GM12878 (cell line): Measurements from ENCODE around the gene KIF15. TPM values are rescaled to one million over a fixed set of nuclear protein-coding genes. Genes with fewer than 3 reads are reported as not detected.

Experiments used
- ATAC-seq: fragments of 200-7000 bp; cut with Tn5 transposase; 3 replicates; pipeline ENCODE4 v1.9.1; 2020; ENCODE audit warnings: mild to moderate bottlenecking, moderate library complexity
- BruUV-seq: library from RNA; stranded (reverse); fragments of 400-500 nt; replicated peaks from 2 replicates; lab custom pipeline; 2021; lab: Mats Ljungman, UMichigan
- CTCF ChIA-PET: fragments of 300-600 bp; sonication (Branson Sonifier 250); formaldehyde crosslinking; extraction: SDS; loops from one replicate; lab custom pipeline; 2021; ENCODE audit warnings: inconsistent platforms; lab: Yijun Ruan, JAX
- POLR2A ChIA-PET: fragments of 350-600 bp; formaldehyde crosslinking; extraction: SDS; loops from one replicate; lab custom pipeline; 2021; ENCODE audit warnings: inconsistent platforms; lab: Charles Lee
- RAD21 ChIA-PET: fragments of 300-600 bp; sonication (Branson Sonifier 250); formaldehyde crosslinking; loops from one replicate; lab custom pipeline; 2023; ENCODE audit warnings: antibody characterized with exemption; ENCODE audit not compliant: unreplicated experiment; lab: Charles Lee
- SMC1A ChIA-PET: fragments of 300-600 bp; sonication (Branson Sonifier 250); formaldehyde crosslinking; loops from one replicate; lab custom pipeline; 2023; ENCODE audit not compliant: unreplicated experiment, uncharacterized antibody; lab: Charles Lee
- DNase-seq: peaks from one replicate; pipeline ENCODE4 v3.0.0-alpha.2; 2011; ENCODE audit warnings: low read depth, low spot score
- FAIRE-seq: peaks from 3 replicates; lab custom pipeline; 2011; peaks lifted over from hg19 to GRCh38; lab: Jason Lieb, UNC
- H2AFZ ChIP-seq: 2 replicates; pipeline ENCODE4 v1.6.0; 2011; ENCODE audit warnings: low read depth, low read length, control low read depth; ENCODE audit not compliant: control insufficient read depth
- H3K27ac ChIP-seq: 2 replicates; pipeline ENCODE4 v1.5.1; 2011; ENCODE audit warnings: control low read depth; ENCODE audit not compliant: control insufficient read depth, insufficient read depth
- H3K27me3 ChIP-seq, 2 experiments: replicated peaks in 1 of 2; 2 replicates each; pipeline versions ENCODE4 v1.6.0 to v1.6.1; 2011; ENCODE audit warnings: low read length in 1 of 2; ENCODE audit not compliant: control insufficient read depth in 2 of 2, insufficient read depth in 2 of 2
- H3K36me3 ChIP-seq, 2 experiments: 2 replicates each; pipeline ENCODE4 v1.5.1; 2011; ENCODE audit warnings: low read length in 1 of 2; ENCODE audit not compliant: control insufficient read depth in 2 of 2, insufficient read depth in 2 of 2
- H3K4me1 ChIP-seq: 2 replicates; pipeline ENCODE4 v1.6.1; 2011; ENCODE audit warnings: mild to moderate bottlenecking, low read length, moderate library complexity, mixed read lengths; ENCODE audit not compliant: control insufficient read depth, insufficient read depth
- H3K4me2 ChIP-seq: 2 replicates; pipeline ENCODE4 v1.6.0; 2011; ENCODE audit warnings: control low read depth; ENCODE audit not compliant: control insufficient read depth, insufficient read depth
- H3K4me3 ChIP-seq: fragments of 200-600 bp; sonication (generic); 2 replicates; pipeline ENCODE4 v1.5.1; 2016
- H3K79me2 ChIP-seq: 2 replicates; pipeline ENCODE4 v1.6.0; 2011; ENCODE audit warnings: low read length; ENCODE audit not compliant: control insufficient read depth, insufficient read depth
- H3K9ac ChIP-seq: 2 replicates; pipeline ENCODE4 v1.8.0; 2011; ENCODE audit warnings: low read length, control low read depth, mixed read lengths; ENCODE audit not compliant: control insufficient read depth, insufficient read depth
- H3K9me3 ChIP-seq: replicated peaks from 3 replicates; pipeline ENCODE4 v1.5.1; 2011; ENCODE audit warnings: mild to moderate bottlenecking, low read length; ENCODE audit not compliant: control insufficient read depth, insufficient read depth
- H4K20me1 ChIP-seq: 2 replicates; pipeline ENCODE4 v1.6.0; 2011; ENCODE audit not compliant: control insufficient read depth, insufficient read depth
- BCL3 ChIP-seq: IDR thresholded peaks from 2 replicates; pipeline ENCODE4 v1.6.1; 2011; ENCODE audit warnings: borderline replicate concordance, low read depth, mild to moderate bottlenecking, moderate library complexity, low read length; ENCODE audit not compliant: insufficient read depth, poor library complexity, severe bottlenecking
- CBFB ChIP-seq: IDR thresholded peaks from 2 replicates; pipeline ENCODE4 v1.6.1; 2016; ENCODE audit warnings: antibody characterized with exemption, low read depth
- CBX5 ChIP-seq: sonication (generic); IDR thresholded peaks from 2 replicates; pipeline ENCODE4 v1.6.1; 2016; ENCODE audit warnings: low read depth, moderate library complexity, mild to moderate bottlenecking, inconsistent platforms
- IRF3 ChIP-seq: fragments of 450-650 bp; IDR thresholded peaks from 2 replicates; pipeline ENCODE4 v1.6.1; 2014; ENCODE audit warnings: mild to moderate bottlenecking
- KLF5 ChIP-seq: fragments of 450-650 bp; IDR thresholded peaks from 2 replicates; pipeline ENCODE4 v1.6.1; 2014; ENCODE audit warnings: mild to moderate bottlenecking; ENCODE audit not compliant: partially characterized antibody
- MAX ChIP-seq: IDR thresholded peaks from 2 replicates; pipeline ENCODE4 v1.6.1; 2012; ENCODE audit warnings: low read depth, low read length, improper control_type of control experiment
- MEF2B ChIP-seq: fragments of 450-650 bp; IDR thresholded peaks from 2 replicates; pipeline ENCODE4 v1.6.1; 2018; ENCODE audit warnings: mild to moderate bottlenecking, moderate library complexity; ENCODE audit not compliant: partially characterized antibody, poor library complexity, severe bottlenecking
- PAX5 ChIP-seq: IDR thresholded peaks from 2 replicates; pipeline ENCODE4 v1.6.1; 2011; ENCODE audit warnings: low read depth, low read length, borderline replicate concordance
- RFX5 ChIP-seq: IDR thresholded peaks from 2 replicates; pipeline ENCODE4 v1.6.1; 2011; ENCODE audit warnings: low read depth, low read length, improper control_type of control experiment
- ZNF274 ChIP-seq: IDR thresholded peaks from one replicate; pipeline ENCODE4 v1.8.0; 2011; ENCODE audit not compliant: insufficient read length, insufficient read depth
- ZZZ3 ChIP-seq: IDR thresholded peaks from 2 replicates; pipeline ENCODE4 v1.6.1; 2011; ENCODE audit warnings: low read depth; ENCODE audit not compliant: control insufficient read depth, insufficient read length
- WGBS: methylation state at CpG from one replicate; pipeline ENCODE4 v1.1.6; 2016; ENCODE audit warnings: low lambda C conversion rate; ENCODE audit not compliant: insufficient replicate concordance, insufficient coverage; ENCODE audit errors: missing lambda C conversion rate; 5-methylcytosine and 5-hydroxymethylcytosine counted together
- in situ Hi-C: fragments of 300-500 bp; cut with MboI; formaldehyde crosslinking; loops from 9 replicates; pipeline ENCODE4 v1.14.3; 2018; ENCODE audit warnings: mixed read lengths
- intact Hi-C: fragments of 100-400 bp; cut with micrococcal nuclease; formaldehyde crosslinking; loops from one replicate; pipeline ENCODE4 v1.14.2; 2022; ENCODE audit not compliant: unreplicated experiment
- polyA plus RNA-seq, 11 experiments: library from polyadenylated mRNA; depleted of rRNA in 4 of 11; unstranded in 6 of 11; stranded (reverse) in 5 of 11; fragments of >200 nt; fragmentation: Nextera tagmentation in 4 of 11; fragmentation: Illumina TruSeq in 1 of 11; extraction: Ambion mirVana in 4 of 11; extraction: Trizol in 1 of 11; gene quantifications; 1 replicate in 1 of 11; 2 replicates in 10 of 11; pipeline versions ENCODE4 v1.2.1 to v1.2.3, GENCODE V29; 2011 to 2016; ENCODE audit warnings: inconsistent platforms in 2 of 11, missing spikeins in 2 of 11, low read depth in 1 of 11
- total RNA-seq, 4 experiments: library from RNA; depleted of rRNA in 3 of 4; stranded (reverse); fragments of >200 nt in 3 of 4; fragmentation: Illumina TruSeq in 1 of 4; extraction: Trizol in 1 of 4; gene quantifications; 2 replicates each; pipeline versions ENCODE4 v1.2.1 to v1.2.3, GENCODE V29; 2013 to 2021

The KIF15 gene
- total and polyA plus RNA-seq, 10 of the 15 experiments (the other 5 are each of a cell fraction or from before 2014, with no cell fraction given), result 12.3 to 51.8 (median 26.0) TPM

GRCh38 chr3:44729384-44729910, 32.1 kb upstream of the KIF15 start, which contains the start of gene ZNF501 (continued):
- TF ChIP-seq IRF3 (no peak), BCL3 (no peak), ZZZ3 (no peak), MEF2B (no peak), CBX5 (peak; percentile 83; the same call in 1 of the 2 replicates), PAX5 (peak; percentile 43; the same call in 1 of the 2 replicates), RFX5 (no peak), MAX (peak; percentile 33; the same call in 1 of the 2 replicates), CBFB (peak; percentile 72; the same call in 1 of the 2 replicates)

GRCh38 chr3:44734646-44735168, 26.9 kb upstream of the KIF15 start:
- intact Hi-C loops, result no loop called here
- in situ Hi-C loops, result no loop called here
- H3K79me2 ChIP-seq, result no peaks in the 10 kb centered on the region
- H3K4me3 ChIP-seq, result no peak overlapping the region
- H3K9me3 ChIP-seq, result peaks cover 31% of the 10 kb centered on the region
- ChIA-PET SMC1A (no interaction called here), RAD21 (no interaction called here), CTCF (no interaction called here), POLR2A (no interaction called here)
- no peaks in the 10 kb centered on the region for H4K20me1 ChIP-seq
- 53% methylated on average over 3 of the region's 3 CpGs for WGBS
- no peaks in the 10 kb centered on the region for H3K36me3 ChIP-seq
- FAIRE-seq (no peak), ATAC-seq (no peak), DNase-seq (no peak)
- H3K4me1 ChIP-seq, result no peaks in the 10 kb centered on the region
- no peak overlapping the region for H3K9ac ChIP-seq
- H2AFZ ChIP-seq, result no peak overlapping the region
- H3K27me3 ChIP-seq, result no peaks in the 10 kb centered on the region
- BruUV-seq, result no TSS peak
- TF ChIP-seq ZNF274, result peak; percentile 67
- TF ChIP-seq KLF5, result no peak
- no peak overlapping the region for H3K27ac ChIP-seq
- no peak overlapping the region for H3K4me2 ChIP-seq
